KMS-11 (cell line): ENCODE data around the gene PPBP.

Experiments
- H2AFZ ChIP-seq: fragments of 200-600 bp; sonication (generic); 2 replicates; pipeline ENCODE4 v1.6.1; 2016; ENCODE audit warnings: antibody characterized with exemption, mixed run types, low read depth
- H3K27ac ChIP-seq: fragments of 200-600 bp; sonication (generic); 2 replicates; pipeline ENCODE4 v1.6.1; 2016; ENCODE audit warnings: mild to moderate bottlenecking, mixed run types
- H3K27me3 ChIP-seq: fragments of 200-600 bp; sonication (generic); 2 replicates; pipeline ENCODE4 v1.6.1; 2017; ENCODE audit warnings: mild to moderate bottlenecking, low read depth, mixed run types, moderate library complexity; ENCODE audit not compliant: insufficient read depth
- H3K36me3 ChIP-seq: fragments of 200-600 bp; sonication (generic); 2 replicates; pipeline ENCODE4 v1.6.1; 2017; ENCODE audit warnings: mild to moderate bottlenecking, mixed run types; ENCODE audit not compliant: insufficient read depth
- H3K4me1 ChIP-seq: fragments of 200-600 bp; sonication (generic); 2 replicates; pipeline ENCODE4 v1.6.1; 2016; ENCODE audit warnings: mild to moderate bottlenecking, low read depth, mixed run types; ENCODE audit not compliant: poor library complexity, severe bottlenecking
- H3K4me2 ChIP-seq: fragments of 200-600 bp; sonication (generic); 2 replicates; pipeline ENCODE4 v1.7.0; 2016; ENCODE audit warnings: mild to moderate bottlenecking, mixed run types
- H3K4me3 ChIP-seq: fragments of 200-600 bp; sonication (generic); IDR thresholded peaks from 2 replicates; pipeline ENCODE4 v1.6.1; 2017; ENCODE audit warnings: low read depth, low read length, mixed read lengths; ENCODE audit not compliant: insufficient read depth
- H3K79me2 ChIP-seq: fragments of 200-600 bp; sonication (generic); 2 replicates; pipeline ENCODE4 v1.6.1; 2016; ENCODE audit warnings: low read depth, mixed run types; ENCODE audit not compliant: insufficient read depth
- H3K9ac ChIP-seq: fragments of 200-600 bp; sonication (generic); 2 replicates; pipeline ENCODE4 v1.6.1; 2016; ENCODE audit warnings: mild to moderate bottlenecking, mixed run types
- H4K20me1 ChIP-seq: fragments of 200-600 bp; sonication (generic); 2 replicates; pipeline ENCODE4 v1.6.1; 2016; ENCODE audit warnings: mild to moderate bottlenecking, mixed run types; ENCODE audit not compliant: insufficient read depth
- TF ChIP-seq, protein P1 (sequence below): fragments of 200-600 bp; sonication (generic); conservative IDR thresholded peaks from 2 replicates; pipeline ENCODE4 v1.6.1; 2017; ENCODE audit warnings: low read depth, mild to moderate bottlenecking, antibody characterized with exemption, low read length, moderate library complexity, mixed read lengths

PPBP gene

DNA sequence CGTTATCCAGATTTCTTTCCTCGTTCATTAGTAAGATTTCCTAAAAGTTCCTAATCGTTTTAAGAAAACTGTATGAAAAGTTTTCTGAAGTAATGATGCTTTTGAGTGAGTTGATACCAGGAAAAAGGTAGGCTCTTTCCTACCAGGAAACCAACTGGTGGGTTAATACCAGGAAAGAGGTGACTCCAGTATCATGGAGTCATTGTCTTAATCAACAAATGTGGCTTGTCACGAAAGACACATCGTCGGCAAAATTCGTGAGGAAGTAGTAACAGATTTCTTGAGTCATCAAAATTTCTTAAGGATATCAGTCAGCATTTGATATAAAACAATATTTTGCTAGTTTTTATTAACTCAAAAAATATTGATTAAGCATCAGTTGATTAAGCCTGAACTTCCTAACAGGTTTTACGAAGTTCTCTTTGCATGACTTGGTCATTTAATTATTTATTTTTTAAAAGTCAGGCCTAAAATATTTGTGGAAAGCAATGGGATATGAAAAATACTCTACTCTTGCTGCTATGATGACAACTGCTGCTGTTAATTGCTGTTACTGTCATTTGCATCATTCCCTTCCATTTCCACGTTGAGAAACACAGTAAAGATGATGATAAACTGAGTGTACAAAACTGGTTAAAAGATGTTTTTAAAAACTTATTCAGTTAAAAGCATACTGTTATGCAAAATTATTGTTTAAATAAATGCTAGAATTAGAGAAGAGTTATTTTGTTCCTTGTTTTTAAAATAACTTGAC lies 3.2 kb upstream of the PPBP start:
- Histone ChIP-seq H3K27me3 (no peaks in the 10 kb centered on the region), H3K4me1 (no peaks in the 10 kb centered on the region), H3K79me2 (no peaks in the 10 kb centered on the region), H3K27ac (no peak overlapping the region), H3K4me3 (no peak overlapping the region), H3K4me2 (no peak overlapping the region), H2AFZ (no peak overlapping the region), H4K20me1 (no peaks in the 10 kb centered on the region), H3K9ac (no peak overlapping the region), H3K36me3 (no peaks in the 10 kb centered on the region)
- TF ChIP-seq, protein P1, sequence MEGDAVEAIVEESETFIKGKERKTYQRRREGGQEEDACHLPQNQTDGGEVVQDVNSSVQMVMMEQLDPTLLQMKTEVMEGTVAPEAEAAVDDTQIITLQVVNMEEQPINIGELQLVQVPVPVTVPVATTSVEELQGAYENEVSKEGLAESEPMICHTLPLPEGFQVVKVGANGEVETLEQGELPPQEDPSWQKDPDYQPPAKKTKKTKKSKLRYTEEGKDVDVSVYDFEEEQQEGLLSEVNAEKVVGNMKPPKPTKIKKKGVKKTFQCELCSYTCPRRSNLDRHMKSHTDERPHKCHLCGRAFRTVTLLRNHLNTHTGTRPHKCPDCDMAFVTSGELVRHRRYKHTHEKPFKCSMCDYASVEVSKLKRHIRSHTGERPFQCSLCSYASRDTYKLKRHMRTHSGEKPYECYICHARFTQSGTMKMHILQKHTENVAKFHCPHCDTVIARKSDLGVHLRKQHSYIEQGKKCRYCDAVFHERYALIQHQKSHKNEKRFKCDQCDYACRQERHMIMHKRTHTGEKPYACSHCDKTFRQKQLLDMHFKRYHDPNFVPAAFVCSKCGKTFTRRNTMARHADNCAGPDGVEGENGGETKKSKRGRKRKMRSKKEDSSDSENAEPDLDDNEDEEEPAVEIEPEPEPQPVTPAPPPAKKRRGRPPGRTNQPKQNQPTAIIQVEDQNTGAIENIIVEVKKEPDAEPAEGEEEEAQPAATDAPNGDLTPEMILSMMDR = no peak

DNA sequence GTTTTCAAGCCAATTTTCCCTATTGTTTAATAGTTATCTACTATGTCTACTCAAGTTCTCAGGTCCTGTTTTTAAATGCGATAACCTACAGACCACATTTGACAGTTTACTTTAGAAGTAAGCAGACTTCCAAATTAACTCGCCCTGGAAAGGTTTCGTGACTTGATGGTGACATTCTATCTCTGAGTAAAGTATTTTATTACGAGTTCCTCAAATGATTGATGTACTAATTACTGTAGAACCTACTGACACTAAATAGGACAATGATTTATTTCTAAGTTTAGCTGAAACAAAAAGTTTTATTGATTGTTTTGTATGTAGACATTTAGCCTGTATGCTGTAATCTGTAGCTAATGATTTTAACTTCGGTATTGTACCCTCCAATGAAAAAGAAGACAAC lies 1.9 kb upstream of the PPBP start:
- TF ChIP-seq, protein P1 = no peak
- no peaks in the 10 kb centered on the region for H3K36me3 ChIP-seq
- H4K20me1 ChIP-seq = no peaks in the 10 kb centered on the region
- no peak overlapping the region for H2AFZ ChIP-seq
- no peaks in the 10 kb centered on the region for H3K79me2 ChIP-seq
- H3K4me1 ChIP-seq = no peaks in the 10 kb centered on the region
- no peaks in the 10 kb centered on the region for H3K27me3 ChIP-seq
- no peak overlapping the region for H3K9ac ChIP-seq
- H3K4me3 ChIP-seq = no peak overlapping the region
- no peak overlapping the region for H3K4me2 ChIP-seq
- no peak overlapping the region for H3K27ac ChIP-seq

DNA sequence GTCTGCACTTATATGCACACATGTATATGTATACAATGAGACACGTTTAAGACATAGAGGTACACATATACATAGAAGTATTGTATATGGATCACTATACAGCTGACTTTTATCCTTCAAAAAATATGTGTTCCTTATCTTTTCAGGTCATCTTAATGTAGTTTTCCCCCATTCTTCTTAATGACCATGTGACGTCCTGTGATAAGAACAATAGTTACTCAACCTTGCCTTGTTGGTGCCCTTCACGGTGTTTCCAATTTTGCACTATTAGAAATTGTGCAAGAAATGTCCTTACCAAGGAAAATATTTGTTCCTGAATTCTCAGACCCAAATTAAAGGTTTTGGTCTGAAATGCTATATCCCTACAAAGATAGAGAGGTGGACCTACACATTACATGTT lies 1.0 kb upstream of the PPBP start:
- Histone ChIP-seq H3K4me1 (no peaks in the 10 kb centered on the region), H3K27ac (no peak overlapping the region), H2AFZ (no peak overlapping the region), H3K27me3 (no peaks in the 10 kb centered on the region), H3K79me2 (no peaks in the 10 kb centered on the region), H3K9ac (no peak overlapping the region), H3K4me2 (no peak overlapping the region), H4K20me1 (no peaks in the 10 kb centered on the region), H3K36me3 (no peaks in the 10 kb centered on the region), H3K4me3 (no peak overlapping the region)
- TF ChIP-seq, protein P1 = no peak

DNA sequence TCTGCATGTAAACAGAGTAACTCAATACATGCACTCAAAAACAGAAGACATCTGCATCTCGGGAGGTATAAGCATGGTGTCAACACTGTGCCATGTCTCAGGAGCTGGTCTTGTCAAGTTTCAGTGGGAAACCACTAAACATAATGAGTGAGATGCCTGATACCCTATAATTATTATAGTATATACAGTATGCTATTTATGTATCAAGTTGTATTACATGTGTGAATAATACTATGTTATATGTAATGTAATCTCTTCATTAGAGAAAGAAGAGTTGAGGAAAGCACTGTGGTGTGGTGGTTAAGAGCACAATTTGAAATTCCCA lies 2.5 kb downstream of the PPBP start:
- Histone ChIP-seq H3K36me3 (no peaks in the 10 kb centered on the region), H4K20me1 (no peaks in the 10 kb centered on the region), H3K27me3 (no peaks in the 10 kb centered on the region), H3K27ac (no peak overlapping the region), H3K79me2 (no peaks in the 10 kb centered on the region), H3K4me3 (no peak overlapping the region), H2AFZ (no peak overlapping the region), H3K4me2 (no peak overlapping the region), H3K9ac (no peak overlapping the region), H3K4me1 (no peaks in the 10 kb centered on the region)
- TF ChIP-seq, protein P1 = no peak
